ELR (cell line): ENCODE results near the gene CENPI.

Experiments
- DNase-seq: peaks from one replicate; pipeline ENCODE4 v3.0.0-alpha.2; 2015; ENCODE audit warnings: low read depth

CENPI gene, protein sequence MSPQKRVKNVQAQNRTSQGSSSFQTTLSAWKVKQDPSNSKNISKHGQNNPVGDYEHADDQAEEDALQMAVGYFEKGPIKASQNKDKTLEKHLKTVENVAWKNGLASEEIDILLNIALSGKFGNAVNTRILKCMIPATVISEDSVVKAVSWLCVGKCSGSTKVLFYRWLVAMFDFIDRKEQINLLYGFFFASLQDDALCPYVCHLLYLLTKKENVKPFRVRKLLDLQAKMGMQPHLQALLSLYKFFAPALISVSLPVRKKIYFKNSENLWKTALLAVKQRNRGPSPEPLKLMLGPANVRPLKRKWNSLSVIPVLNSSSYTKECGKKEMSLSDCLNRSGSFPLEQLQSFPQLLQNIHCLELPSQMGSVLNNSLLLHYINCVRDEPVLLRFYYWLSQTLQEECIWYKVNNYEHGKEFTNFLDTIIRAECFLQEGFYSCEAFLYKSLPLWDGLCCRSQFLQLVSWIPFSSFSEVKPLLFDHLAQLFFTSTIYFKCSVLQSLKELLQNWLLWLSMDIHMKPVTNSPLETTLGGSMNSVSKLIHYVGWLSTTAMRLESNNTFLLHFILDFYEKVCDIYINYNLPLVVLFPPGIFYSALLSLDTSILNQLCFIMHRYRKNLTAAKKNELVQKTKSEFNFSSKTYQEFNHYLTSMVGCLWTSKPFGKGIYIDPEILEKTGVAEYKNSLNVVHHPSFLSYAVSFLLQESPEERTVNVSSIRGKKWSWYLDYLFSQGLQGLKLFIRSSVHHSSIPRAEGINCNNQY

DNA sequence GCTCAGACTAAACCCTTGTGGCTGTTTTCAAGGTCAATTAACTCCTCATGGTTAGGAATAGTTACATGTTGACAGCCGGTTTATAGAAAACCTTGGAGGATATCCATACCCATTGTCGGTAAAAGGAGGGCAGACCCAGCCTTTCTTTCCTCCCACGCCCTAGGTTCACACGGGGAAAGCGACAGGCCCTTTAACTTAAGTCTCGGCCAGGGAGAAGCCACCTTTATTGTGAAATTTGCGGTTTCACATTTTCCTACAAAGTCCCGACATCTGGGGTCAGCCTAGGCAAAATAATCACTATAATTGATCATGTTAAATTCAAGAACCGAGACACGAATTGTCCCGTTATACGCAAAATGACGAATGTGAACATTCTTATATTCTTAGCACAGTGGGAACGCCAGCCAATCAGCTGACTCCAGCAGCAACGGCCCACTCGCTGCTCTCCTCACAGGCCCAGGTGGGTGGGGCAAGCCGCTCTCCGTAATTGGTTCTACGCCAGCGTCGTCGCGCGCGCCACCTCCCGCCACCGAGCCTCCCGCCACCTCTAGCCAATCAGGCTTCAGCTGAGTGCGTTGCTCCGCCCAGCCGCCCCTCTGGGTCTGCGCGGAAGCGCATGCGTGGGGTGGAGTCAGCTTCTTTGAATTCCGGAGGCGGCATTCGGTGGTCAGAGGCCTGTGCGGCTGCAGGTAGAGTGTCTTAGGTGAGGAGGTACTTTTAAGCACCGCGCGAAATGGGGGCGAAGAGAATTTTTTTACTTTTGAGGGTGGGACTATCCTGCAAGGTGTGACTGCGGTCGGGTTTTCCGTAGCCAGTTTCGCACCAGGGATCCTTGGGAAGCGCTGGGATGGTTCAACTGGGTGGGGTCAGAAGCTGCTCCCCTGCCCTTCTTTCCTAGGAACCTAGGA, at the start of gene CENPI:
Gene CENPI (plus strand): TSS at position 659 of the 908 bp plus-strand sequence. CDS start 2,867 bp downstream, outside the sequence.
- DNase-seq, result peak; percentile 93

DNA sequence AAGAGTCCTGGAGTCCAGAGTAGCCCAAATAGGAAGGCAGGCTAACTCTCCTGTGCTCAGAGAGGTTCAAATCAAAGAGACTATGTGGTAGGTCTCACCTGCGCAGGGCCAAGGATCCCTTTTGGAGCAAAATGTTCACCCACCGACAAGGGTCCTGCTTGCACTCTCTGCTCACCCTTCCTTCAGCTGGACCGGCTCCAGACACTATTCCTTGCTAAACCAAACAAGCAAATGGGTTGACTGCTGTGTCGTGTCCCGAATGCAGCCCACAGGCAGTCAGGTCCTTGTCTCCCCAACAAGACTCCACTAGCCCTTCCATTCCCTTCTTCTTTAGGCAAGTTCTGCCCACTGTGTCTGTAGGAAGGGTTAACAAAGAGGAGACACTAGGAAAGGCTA, 46.9 kb upstream of the CENPI start:
- no peak for DNase-seq

DNA sequence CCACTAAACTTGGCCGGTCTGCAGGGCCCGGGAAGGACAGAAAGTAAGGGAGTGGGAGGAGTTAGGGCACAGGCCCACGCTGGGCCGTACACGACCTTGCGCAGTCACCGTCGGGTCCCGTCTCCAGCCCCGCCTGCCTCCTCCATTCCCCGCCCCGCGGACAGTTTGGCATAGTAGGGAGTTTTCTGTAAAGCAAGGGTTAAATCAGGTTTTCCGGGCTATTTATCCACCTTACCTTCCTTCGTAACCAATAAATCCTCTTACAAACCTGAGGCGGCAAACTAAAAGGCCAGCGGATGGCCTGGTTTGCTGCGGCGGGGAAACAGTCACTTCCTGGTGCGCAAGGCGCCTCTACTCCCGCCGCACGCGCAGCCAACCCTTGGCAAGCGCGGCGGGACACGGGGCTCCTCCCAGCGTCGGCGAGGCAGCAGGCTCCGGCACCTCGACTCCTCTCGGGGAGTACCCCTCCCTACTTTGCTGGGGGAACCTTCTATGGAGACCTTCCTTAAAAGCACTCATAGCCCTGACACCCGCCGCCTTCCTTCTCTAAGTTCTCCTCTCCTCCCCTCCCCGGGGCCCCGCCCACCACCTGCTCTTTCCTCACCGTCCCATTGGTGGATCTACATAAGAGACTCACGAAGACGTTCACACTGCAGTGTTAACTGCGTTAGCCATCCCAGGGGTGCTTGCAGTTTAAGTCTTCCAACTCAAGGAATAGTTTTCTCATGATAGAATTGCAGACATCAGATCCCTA, 46.3 kb upstream of the CENPI start, which contains the start of gene TRMT2B:
Gene TRMT2B (minus strand): TSS at position 563 of the 754 bp plus-strand sequence. CDS start 9,822 bp downstream, outside the sequence.
- DNase-seq, result peak; percentile 82

DNA sequence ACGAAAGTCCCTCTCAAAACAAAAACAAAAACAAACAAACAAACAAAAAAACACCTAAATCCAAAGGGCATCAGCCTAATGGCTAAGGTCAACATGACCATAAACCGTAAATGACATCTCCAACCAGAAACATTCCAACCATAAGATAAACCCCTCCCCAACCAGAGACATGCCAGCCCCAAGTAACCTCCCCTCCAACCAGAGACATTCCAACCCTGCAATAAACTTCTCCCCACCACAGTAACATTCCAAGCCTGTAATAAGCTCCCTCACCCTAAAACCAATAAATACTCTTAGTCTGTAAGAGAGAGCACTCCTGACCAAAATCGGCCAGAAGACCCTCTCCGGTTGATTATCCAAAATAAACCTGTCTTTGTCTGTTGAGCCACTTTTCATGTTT, 41.5 kb upstream of the CENPI start:
- peak; percentile 7 for DNase-seq

DNA sequence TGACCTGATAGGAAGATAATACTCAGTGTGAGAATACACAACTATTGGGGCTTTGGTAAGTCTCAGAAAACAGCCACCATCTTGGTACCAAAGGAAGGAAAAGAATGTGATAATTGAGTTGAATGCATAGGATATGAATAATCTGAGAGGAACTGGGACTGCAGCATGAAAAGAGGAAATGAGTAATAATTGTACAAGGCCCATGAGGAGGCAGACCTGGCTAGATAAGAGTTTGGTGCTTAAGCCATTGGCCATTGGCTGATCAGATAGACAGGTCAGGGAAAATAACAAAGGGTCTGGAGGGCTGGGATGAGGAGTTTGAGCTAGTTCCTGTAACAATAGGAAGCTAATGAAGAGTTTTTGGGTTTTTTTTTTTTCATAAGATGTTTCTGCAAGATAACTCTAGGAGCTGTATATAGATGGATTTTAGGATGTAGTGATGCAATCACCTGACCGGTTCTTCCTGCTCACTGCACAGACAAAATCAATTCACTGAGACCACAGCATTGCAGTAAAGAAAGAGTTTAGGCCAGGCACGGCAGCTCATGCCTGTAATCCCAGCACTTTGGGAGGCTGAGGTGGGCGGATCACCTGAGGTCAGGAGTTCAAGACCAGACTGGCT, 40.8 kb upstream of the CENPI start:
- peak; percentile 84 for DNase-seq

DNA sequence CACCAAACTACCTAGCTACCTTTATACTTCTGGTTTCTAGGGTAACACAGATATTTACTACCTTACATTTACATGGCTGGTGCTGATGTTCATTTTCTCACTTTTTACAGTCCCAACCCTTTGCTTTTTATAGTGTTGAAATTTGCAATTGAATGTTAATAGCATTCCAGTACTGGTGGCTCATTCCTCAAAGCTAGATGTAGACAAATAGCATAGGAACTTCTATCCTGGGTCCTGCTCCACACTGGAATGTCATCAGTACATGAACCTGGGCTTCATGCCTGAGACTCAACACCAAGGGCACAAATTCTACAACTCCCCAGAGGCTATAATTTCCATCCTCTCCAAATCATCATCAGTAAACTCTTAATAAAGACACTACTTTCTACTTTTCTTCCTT, 35.8 kb upstream of the CENPI start:
- DNase-seq, result no peak

DNA sequence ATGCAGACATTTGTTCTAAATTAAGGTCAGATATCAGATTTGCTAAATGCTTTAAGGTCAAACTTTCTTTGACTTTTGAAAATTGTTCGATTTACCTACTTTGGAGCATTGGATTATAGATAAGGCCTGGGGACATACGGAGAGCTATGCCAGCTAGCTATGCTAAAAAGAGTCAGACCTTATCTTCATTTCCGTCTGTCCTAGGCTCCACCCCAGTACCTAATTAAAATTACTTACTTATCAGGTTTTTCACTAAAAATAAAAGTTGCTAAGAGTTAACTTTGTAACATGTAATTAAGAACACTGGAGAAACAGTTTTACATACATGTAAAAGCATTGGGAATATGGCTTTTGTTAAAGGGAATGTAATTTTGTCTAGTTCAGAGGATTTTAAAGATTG, 26.4 kb upstream of the CENPI start:
- DNase-seq, result no peak

DNA sequence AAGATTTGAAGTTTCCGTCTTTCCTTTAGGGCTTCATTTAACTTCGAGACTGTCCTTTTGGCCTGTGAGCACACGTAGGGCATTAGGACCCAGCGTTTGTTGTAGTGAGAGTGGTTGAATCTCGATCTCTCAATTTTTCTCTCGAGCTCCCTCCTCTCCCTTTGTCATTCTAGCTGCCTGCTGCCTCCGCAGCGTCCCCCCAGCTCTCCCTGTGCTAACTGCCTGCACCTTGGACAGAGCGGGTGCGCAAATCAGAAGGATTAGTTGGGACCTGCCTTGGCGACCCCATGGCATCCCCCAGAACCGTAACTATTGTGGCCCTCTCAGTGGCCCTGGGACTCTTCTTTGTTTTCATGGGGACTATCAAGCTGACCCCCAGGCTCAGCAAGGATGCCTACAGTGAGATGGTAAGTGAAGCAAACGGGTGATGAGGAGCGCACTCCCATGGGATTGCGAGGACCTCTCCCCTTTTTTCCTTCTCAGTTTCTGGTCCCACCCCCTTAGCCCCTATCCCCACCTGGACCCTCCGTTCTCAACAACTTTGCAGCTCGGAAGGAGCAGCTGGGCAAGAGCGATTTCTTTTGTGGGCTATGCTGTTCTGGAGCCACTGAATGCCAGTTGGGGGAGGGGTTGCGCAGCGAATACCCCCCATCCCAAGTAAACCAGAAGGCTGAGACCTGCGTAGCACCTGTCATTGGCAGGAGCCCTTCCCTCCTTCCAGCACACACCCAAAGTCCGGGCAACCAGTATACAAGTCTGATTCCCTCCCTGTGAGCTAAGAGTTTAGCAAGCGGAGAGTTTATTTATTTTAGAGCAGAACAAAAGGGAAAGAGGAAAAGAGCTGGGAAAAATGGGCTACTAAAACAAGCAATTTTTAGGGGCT, 19.0 kb upstream of the CENPI start, which contains the start of gene TMEM35A:
Gene TMEM35A (plus strand): TSS at position 164 of the 883 bp plus-strand sequence. CDS start 124 bp downstream, at position 288.
- peak; percentile 49 for DNase-seq

DNA sequence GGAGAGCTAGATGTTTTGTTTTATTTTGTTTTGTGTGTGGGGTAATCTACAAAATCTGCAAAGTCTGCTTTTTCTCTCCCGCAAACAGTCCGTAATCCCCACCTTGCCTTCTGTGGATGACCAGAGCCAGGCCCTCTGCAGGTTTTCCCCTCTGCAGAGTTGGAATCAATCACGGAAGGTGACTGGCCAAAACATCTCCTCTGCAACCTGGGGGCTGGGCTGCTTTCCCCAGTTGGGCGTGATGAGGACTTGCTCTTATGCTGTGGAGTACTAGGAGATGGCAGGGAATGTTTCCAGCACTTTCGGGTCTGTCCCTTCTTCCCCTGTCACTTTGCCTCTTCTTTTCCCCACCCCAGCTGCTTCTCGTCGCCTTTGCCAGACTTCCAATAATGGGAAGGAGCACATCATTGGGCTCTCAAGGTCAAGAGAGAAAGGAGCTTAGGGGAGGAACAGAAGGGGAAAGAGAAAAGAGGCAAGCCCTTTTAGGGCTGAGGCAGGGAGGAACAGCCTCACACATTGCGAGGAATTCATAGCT, 18.2 kb upstream of the CENPI start:
- no peak for DNase-seq

DNA sequence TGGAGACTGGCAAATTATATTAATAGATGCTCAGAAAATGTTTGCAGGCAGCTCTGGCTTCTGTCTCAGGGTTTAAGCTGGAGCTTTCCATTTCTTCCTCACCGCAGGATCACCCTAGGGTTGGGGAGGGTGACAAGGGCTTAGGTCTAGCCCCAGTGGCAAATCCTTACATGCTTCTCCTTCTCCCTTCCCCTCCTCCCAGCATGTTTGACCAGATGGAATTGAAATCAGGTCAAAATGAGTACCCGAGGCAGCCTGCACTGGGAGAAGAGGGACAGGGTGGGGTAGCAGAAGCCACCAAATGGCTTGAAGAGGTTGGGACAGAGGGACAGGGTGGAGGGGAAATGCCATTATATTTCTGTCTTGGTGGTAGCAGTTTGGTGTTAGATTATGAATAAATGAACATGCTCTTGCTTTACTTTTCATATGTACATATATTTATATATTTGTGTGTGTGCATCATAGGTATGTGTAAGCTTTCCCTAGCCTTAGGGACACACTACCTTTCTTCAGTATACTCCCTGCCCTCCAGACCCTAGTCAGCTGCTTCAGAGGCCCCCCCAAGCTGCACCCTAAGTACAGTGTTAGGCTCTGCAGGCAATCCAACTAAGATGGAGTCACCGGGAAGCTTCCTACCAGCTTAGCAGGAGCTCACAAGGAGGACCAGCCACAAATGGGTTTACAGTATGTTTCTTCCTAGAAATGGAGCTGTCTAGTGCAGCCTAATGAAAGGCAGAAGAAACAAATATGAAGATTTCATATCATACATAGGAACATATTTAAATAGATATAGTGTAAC, 17.5 kb upstream of the CENPI start:
- DNase-seq, result no peak

DNA sequence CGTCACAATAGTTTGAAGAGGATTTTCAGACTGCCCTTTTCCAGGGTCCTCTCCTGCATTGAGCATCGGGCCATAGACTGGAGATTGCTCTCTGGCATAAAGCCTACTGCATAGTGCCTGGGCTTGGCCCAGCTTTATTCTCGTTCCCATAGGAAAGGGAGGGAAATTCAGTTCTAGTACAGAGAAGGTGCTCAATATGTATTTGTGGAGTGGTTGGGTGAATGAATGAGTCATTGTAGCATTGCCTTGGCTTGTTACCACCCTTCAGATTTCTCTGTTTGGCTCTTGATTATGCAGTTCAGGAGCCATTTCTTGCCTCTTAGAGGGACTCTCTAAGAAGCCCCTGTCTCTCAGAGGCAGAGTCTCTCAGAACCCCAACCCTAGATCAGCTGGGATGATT, 16.8 kb upstream of the CENPI start:
- no peak for DNase-seq

DNA sequence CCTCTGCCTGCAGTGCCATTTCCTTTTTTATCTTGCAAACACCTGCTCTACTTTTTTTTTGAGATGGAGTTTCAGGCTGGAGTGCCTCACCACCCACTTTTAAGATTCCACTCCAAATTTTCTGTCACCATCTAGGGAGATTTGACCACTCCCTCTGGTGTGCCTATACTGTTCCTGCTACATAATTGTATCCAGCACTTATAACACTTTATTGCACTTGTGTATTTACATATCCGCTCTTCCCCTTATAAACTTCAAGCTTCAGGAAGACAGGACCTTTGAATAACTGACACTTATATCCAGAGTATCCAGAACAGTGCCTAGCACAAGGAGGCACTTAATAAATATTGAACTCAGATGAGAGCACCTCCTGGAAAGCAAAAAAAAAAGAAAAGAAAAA, 6.2 kb upstream of the CENPI start:
- DNase-seq, result no peak

DNA sequence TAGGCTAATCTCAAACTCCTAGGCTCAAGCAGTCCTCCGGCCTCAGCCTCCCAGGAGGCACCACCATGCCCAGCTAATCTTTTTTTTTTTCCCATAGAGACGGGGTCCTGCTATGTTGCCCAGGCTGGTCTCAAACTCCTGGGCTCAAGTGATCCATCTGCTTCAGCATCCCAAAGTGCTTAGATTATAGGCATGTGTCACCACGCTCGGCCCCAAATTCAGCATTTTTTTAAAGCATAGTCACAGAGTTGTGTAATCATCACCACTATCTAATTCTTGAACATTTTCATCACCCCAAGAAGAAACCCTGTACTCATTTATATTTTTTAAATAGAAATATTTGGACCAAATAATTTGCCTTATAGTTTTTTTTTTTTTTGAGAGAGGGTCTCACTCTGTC, 10.3 kb downstream of the CENPI start:
- DNase-seq, result peak; percentile 79

DNA sequence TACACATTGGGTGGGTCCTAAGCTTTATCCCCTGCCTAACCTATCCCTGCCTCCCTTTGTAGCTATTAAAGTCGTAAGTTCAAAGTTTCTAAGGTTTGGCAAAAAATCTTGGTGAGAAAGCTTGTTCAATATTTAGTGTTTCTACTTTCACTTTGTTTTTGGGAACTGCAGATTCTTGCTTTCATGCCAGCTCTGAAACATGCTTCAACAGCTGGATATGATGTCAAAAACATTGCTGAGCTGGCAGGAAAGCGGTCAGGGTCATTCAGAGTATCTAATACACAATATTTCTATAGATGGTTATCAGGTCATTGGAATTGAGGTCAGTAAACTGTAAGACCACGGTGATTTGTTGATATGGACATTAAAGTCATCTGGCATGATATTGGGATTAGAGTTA, 19.7 kb downstream of the CENPI start:
- no peak for DNase-seq

DNA sequence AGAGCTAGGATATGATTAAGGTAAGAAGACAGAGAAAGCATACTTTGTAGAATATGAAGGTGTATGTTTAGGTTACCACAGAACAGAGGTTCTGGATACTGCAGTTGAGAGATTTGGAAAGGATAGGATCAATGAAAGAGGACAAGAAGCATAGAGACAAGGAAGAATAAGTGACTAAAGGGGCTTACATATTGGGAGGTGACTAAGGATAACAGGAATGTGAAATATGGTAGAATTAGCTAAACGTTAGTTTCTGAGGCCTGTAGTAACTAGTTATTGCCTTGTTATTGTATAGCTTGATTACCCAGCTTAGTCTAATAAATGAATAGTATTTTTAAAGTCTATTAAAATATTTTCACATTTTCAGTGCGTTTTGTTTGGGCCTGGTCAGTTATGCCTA, 38.2 kb downstream of the CENPI start:
- peak; percentile 34 for DNase-seq
